Ovary (tissue), 3 donors: ENCODE measurements around the gene SKIC8.

Experiments used
- EP300 ChIP-seq: sonication (generic); formaldehyde crosslinking; IDR thresholded peaks from one replicate; pipeline ENCODE4 v1.6.1; 2017; ENCODE audit warnings: antibody characterized with exemption
- POLR2A ChIP-seq: fragments of 450-650 bp; IDR thresholded peaks from one replicate; pipeline ENCODE4 v1.6.1; 2017; ENCODE audit warnings: antibody characterized with exemption, mild to moderate bottlenecking, moderate library complexity
- TF ChIP-seq, protein P1 (sequence below), 3 donors: fragments of 450-650 bp in 2 of 3; fragments of 200-600 bp in 1 of 3; IDR thresholded peaks; one replicate each; pipeline versions ENCODE4 v1.5.1 to v1.8.0; 2016 to 2022; ENCODE audit warnings: antibody characterized with exemption in 3 of 3, mild to moderate bottlenecking in 1 of 3
- donor health status: DM: no; HTN: no; CAD: no.

- TF ChIP-seq, protein P1, sequence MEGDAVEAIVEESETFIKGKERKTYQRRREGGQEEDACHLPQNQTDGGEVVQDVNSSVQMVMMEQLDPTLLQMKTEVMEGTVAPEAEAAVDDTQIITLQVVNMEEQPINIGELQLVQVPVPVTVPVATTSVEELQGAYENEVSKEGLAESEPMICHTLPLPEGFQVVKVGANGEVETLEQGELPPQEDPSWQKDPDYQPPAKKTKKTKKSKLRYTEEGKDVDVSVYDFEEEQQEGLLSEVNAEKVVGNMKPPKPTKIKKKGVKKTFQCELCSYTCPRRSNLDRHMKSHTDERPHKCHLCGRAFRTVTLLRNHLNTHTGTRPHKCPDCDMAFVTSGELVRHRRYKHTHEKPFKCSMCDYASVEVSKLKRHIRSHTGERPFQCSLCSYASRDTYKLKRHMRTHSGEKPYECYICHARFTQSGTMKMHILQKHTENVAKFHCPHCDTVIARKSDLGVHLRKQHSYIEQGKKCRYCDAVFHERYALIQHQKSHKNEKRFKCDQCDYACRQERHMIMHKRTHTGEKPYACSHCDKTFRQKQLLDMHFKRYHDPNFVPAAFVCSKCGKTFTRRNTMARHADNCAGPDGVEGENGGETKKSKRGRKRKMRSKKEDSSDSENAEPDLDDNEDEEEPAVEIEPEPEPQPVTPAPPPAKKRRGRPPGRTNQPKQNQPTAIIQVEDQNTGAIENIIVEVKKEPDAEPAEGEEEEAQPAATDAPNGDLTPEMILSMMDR (IDR thresholded peaks at IDR 0.05): no peak
- TF ChIP-seq POLR2A (no peak), EP300 (no peak)
Observed at GRCh38 chr15:78266229-78266628, 33.2 kb downstream of the SKIC8 start.
